Esophagus muscularis mucosa (tissue), 4 donors: ENCODE data around the gene MANSC4. TPM values are rescaled to one million over a fixed set of nuclear protein-coding genes. Genes with fewer than 3 reads are reported as not detected.

ENCODE experiments used
- DNase-seq: peaks from one replicate; pipeline ENCODE4 v3.0.0-alpha.2; 2017; ENCODE audit errors: extremely low spot score
- H3K27ac ChIP-seq, 4 donors: fragments of 200-600 bp; sonication (generic); replicated peaks in 1 of 4; 1 replicate in 3 of 4; 2 replicates in 1 of 4; pipeline ENCODE4 v1.5.1; 2016 to 2019; ENCODE audit warnings: mild to moderate bottlenecking in 1 of 4
- H3K27me3 ChIP-seq, 4 donors: fragments of 200-600 bp; sonication (generic); one replicate each; pipeline versions ENCODE4 v1.5.1 to v1.6.0; 2016 to 2019
- H3K36me3 ChIP-seq, 4 donors: fragments of 200-600 bp; sonication (generic); one replicate each; pipeline ENCODE4 v1.5.1; 2016 to 2019
- H3K4me1 ChIP-seq, 4 donors: fragments of 200-600 bp; sonication (generic); one replicate each; pipeline ENCODE4 v1.5.1; 2016 to 2019
- H3K4me3 ChIP-seq, 4 donors: fragments of 200-600 bp; sonication (generic); 1 replicate in 2 of 4; 2 replicates in 2 of 4; pipeline ENCODE4 v1.5.1; 2016 to 2019; ENCODE audit warnings: mild to moderate bottlenecking in 4 of 4, moderate library complexity in 1 of 4
- H3K9me3 ChIP-seq, 4 donors: fragments of 200-600 bp; sonication (generic); 1 replicate in 3 of 4; 2 replicates in 1 of 4; pipeline ENCODE4 v1.5.1; 2016 to 2019
- CTCF ChIP-seq, 3 experiments: fragments of 200-600 bp in 2 of 3; fragments of 450-650 bp in 1 of 3; sonication (generic) in 2 of 3; IDR thresholded peaks; one replicate each; pipeline ENCODE4 v1.5.1; 2017 to 2019; ENCODE audit warnings: antibody characterized with exemption in 3 of 3, mild to moderate bottlenecking in 2 of 3, moderate library complexity in 1 of 3
- EP300 ChIP-seq: sonication (generic); formaldehyde crosslinking; IDR thresholded peaks from one replicate; pipeline ENCODE4 v1.6.1; 2017; ENCODE audit warnings: antibody characterized with exemption
- POLR2A ChIP-seq: fragments of 450-650 bp; IDR thresholded peaks from one replicate; pipeline ENCODE4 v1.6.1; 2017; ENCODE audit warnings: antibody characterized with exemption, moderate library complexity, mild to moderate bottlenecking, low read depth
- POLR2AphosphoS5 ChIP-seq, 2 donors: sonication (generic); formaldehyde crosslinking; IDR thresholded peaks; one replicate each; pipeline ENCODE4 v1.6.1; 2017; ENCODE audit warnings: antibody characterized with exemption in 2 of 2
- WGBS: methylation state at CpG from one replicate; pipeline ENCODE4 v1.1.5; 2018; 5-methylcytosine and 5-hydroxymethylcytosine counted together
- intact Hi-C: fragments of 100-400 bp; cut with DNase I; formaldehyde crosslinking; loops from one replicate; pipeline ENCODE4 v1.15.1; 2023
- total RNA-seq, 4 donors: library from RNA; depleted of rRNA; stranded (reverse); fragments of >200 nt; gene quantifications; one replicate each; pipeline versions ENCODE4 v1.1.0 to v1.2.1, GENCODE V29; 2016

MANSC4 gene
- total RNA-seq, 4 donors from 2014 or later: 0.39 TPM; not detected in 3

- no peak for DNase-seq
- intact Hi-C loops: no loop called here
- Histone ChIP-seq H3K9me3 (no peaks in the 10 kb centered on the region), H3K4me3 (no peak overlapping the region), H3K4me1 (no peaks in the 10 kb centered on the region), H3K27ac (no peak overlapping the region), H3K27me3 (no peaks in the 10 kb centered on the region), H3K36me3 (peaks cover 0 to 18% (median 0%) of the 10 kb centered on the region in 4 donors)
- no peak for TF ChIP-seq POLR2A
- TF ChIP-seq EP300: no peak
- TF ChIP-seq POLR2AphosphoS5 (IDR thresholded peaks at IDR 0.05): no peak
- TF ChIP-seq CTCF (IDR thresholded peaks at IDR 0.05): no peak
- 21% methylated on average over 1 of the region's 1 CpG for WGBS
Observed at GRCh38 chr12:27805238-27805637, 25.2 kb upstream of the MANSC4 start.

GRCh38 chr12:27802936-27803335 is 22.9 kb upstream of the MANSC4 start:
- no peaks in the 10 kb centered on the region for H3K27me3 ChIP-seq
- no peak for TF ChIP-seq POLR2AphosphoS5 (IDR thresholded peaks at IDR 0.05)
- TF ChIP-seq POLR2A: no peak
- no peak for TF ChIP-seq EP300
- H3K36me3 ChIP-seq: peaks cover 5 to 40% (median 15%) of the 10 kb centered on the region in 4 donors
- no peak overlapping the region for H3K27ac ChIP-seq
- H3K4me3 ChIP-seq: no peak overlapping the region
- DNase-seq: no peak
- intact Hi-C loops: no loop called here
- no peaks in the 10 kb centered on the region for H3K4me1 ChIP-seq
- H3K9me3 ChIP-seq: no peaks in the 10 kb centered on the region
- 93% methylated on average over 2 of the region's 2 CpGs for WGBS

- H3K27me3 ChIP-seq: no peaks in the 10 kb centered on the region
- DNase-seq: no peak
- H3K4me3 ChIP-seq: no peak overlapping the region
- H3K36me3 ChIP-seq: peaks cover 9 to 45% (median 20%) of the 10 kb centered on the region in 4 donors
- intact Hi-C loops: no loop called here
- TF ChIP-seq POLR2AphosphoS5 (IDR thresholded peaks at IDR 0.05) (no peak), CTCF (IDR thresholded peaks at IDR 0.05) (no peak), POLR2A (no peak), EP300 (no peak)
- no peaks in the 10 kb centered on the region for H3K9me3 ChIP-seq
- 67% methylated on average over 4 of the region's 4 CpGs for WGBS
- no peak overlapping the region for H3K27ac ChIP-seq
- H3K4me1 ChIP-seq: no peaks in the 10 kb centered on the region
Observed at GRCh38 chr12:27802511-27802910, 22.5 kb upstream of the MANSC4 start.

- no peaks in the 10 kb centered on the region for H3K9me3 ChIP-seq
- H3K36me3 ChIP-seq: peaks cover 12 to 53% (median 28%) of the 10 kb centered on the region in 4 donors
- H3K4me3 ChIP-seq: no peak overlapping the region
- H3K27me3 ChIP-seq: no peaks in the 10 kb centered on the region
- DNase-seq: no peak
- 94% methylated on average over 5 of the region's 5 CpGs for WGBS
- H3K4me1 ChIP-seq: no peaks in the 10 kb centered on the region
- intact Hi-C loops: no loop called here
- no peak overlapping the region for H3K27ac ChIP-seq
- TF ChIP-seq CTCF (IDR thresholded peaks at IDR 0.05): no peak
Observed at GRCh38 chr12:27801630-27802029, 21.6 kb upstream of the MANSC4 start.

GRCh38 chr12:27800819-27801218 is 20.8 kb upstream of the MANSC4 start:
- H3K36me3 ChIP-seq: peaks cover 12 to 61% (median 36%) of the 10 kb centered on the region in 4 donors
- no peaks in the 10 kb centered on the region for H3K27me3 ChIP-seq
- no peak overlapping the region for H3K4me3 ChIP-seq
- H3K9me3 ChIP-seq: no peaks in the 10 kb centered on the region
- H3K27ac ChIP-seq: no peak overlapping the region
- peaks cover 0 to 4% (median 0%) of the 10 kb centered on the region in 4 donors for H3K4me1 ChIP-seq
- WGBS: 94% methylated on average over 3 of the region's 3 CpGs
- no peak for DNase-seq
- intact Hi-C loops: no loop called here
- no peak for TF ChIP-seq EP300
- no peak for TF ChIP-seq CTCF (IDR thresholded peaks at IDR 0.05)
- no peak for TF ChIP-seq POLR2A
- TF ChIP-seq POLR2AphosphoS5 (IDR thresholded peaks at IDR 0.05): no peak
